ENCODE measurements around the gene CEP131. TPM values are rescaled to one million over a fixed set of nuclear protein-coding genes. Genes with fewer than 3 reads are reported as not detected.

Gene CEP131
- total RNA-seq, 1 donor from 2014 or later, result 35.1 TPM

- Mint-ChIP-seq H3K27ac (ENCODE audit: unreplicated experiment) (peak overlapping the region; percentile 100), H3K9me3 (ENCODE audit: unreplicated experiment) (peaks cover 28% of the 10 kb centered on the region), H3K36me3 (ENCODE audit: unreplicated experiment) (no peaks in the 10 kb centered on the region), H3K4me1 (ENCODE audit: low read depth, unreplicated experiment) (peaks cover 35% of the 10 kb centered on the region), H3K4me3 (ENCODE audit: unreplicated experiment) (peak overlapping the region; percentile 80), H3K27me3 (ENCODE audit: unreplicated experiment) (peaks cover 32% of the 10 kb centered on the region)
- TF ChIP-seq CTCF (IDR thresholded peaks at IDR 0.05; ENCODE audit: partially characterized antibody, unreplicated experiment), result no peak
- no peak for DNase-seq
Measured at GRCh38 chr17:81252326-81252986, 29.7 kb upstream of the CEP131 start.

DNA sequence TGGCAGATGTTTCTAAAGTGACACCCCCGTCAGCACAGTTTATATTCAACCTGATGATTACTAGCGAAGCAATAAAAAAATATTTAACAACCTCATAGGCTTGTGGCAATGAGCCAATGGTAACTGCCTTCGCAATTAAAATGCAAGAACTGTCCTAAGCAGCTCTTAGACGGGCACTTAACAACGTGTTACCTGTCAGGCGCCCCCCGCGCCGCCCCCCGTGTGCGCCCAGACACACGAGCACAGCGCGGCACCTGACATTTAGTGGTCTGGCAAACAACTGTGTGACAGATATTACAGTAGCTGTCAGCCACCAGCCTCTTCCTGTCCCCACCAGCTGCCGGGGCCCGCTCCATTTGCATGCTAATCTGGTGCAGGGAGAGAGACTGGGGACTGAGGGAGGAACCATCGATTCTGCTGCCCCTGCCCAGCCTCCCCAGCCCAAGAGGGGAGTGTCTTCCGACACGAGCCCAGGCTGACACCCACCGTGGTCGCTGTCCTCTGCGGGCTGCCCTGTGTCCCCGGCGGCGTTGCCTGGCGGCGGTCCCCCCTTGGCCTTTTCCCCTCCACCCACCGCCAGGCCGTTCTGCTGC lies 29.0 kb upstream of the CEP131 start:
- peak; percentile 83 for DNase-seq
- H3K9me3 Mint-ChIP-seq (ENCODE audit: unreplicated experiment), result peaks cover 29% of the 10 kb centered on the region
- H3K36me3 Mint-ChIP-seq (ENCODE audit: unreplicated experiment), result no peaks in the 10 kb centered on the region
- H3K4me1 Mint-ChIP-seq (ENCODE audit: low read depth, unreplicated experiment), result peaks cover 36% of the 10 kb centered on the region
- H3K27me3 Mint-ChIP-seq (ENCODE audit: unreplicated experiment), result peaks cover 35% of the 10 kb centered on the region
- peak overlapping the region; percentile 100 for H3K27ac Mint-ChIP-seq (ENCODE audit: unreplicated experiment)
- no peak for TF ChIP-seq CTCF (IDR thresholded peaks at IDR 0.05; ENCODE audit: partially characterized antibody, unreplicated experiment)
- peak overlapping the region; percentile 80 for H3K4me3 Mint-ChIP-seq (ENCODE audit: unreplicated experiment)

DNA sequence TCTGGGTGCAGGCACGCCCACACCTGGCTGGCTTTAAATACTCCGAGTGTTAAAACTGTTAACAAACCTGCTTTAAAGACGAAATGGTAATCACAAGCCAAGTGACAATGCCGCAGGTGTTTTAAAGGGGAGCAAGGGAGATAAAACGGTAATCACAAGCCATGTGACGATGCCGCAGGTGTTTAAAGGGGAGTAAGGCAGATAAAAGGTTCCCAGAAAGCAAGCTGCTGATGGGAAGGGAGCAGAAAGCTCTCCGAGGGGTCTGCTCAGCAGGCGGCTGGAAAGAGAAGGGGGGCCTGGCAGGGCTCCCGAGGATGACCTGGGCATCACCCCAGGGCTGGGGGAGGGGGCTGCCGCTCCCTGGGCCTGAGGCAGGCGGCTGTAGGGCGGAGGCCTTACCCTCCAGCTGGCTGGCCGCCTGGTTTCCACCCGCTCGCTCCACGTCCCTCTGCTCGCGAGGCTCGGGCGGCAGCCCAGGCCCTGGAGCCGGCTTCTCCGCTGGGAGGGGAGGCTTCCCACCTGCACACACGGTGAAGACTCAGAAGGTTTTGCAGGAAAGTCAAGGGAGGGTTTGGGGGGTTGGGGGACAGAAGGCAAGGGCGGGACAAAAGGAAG lies 28.4 kb upstream of the CEP131 start:
- DNase-seq, result peak; percentile 71
- peak overlapping the region; percentile 100 for H3K27ac Mint-ChIP-seq (ENCODE audit: unreplicated experiment)
- H3K4me3 Mint-ChIP-seq (ENCODE audit: unreplicated experiment), result peak overlapping the region; percentile 76
- peaks cover 30% of the 10 kb centered on the region for H3K9me3 Mint-ChIP-seq (ENCODE audit: unreplicated experiment)
- no peaks in the 10 kb centered on the region for H3K36me3 Mint-ChIP-seq (ENCODE audit: unreplicated experiment)
- peaks cover 37% of the 10 kb centered on the region for H3K4me1 Mint-ChIP-seq (ENCODE audit: low read depth, unreplicated experiment)
- no peak for TF ChIP-seq CTCF (IDR thresholded peaks at IDR 0.05; ENCODE audit: partially characterized antibody, unreplicated experiment)
- H3K27me3 Mint-ChIP-seq (ENCODE audit: unreplicated experiment), result peaks cover 36% of the 10 kb centered on the region

- H3K9me3 Mint-ChIP-seq (ENCODE audit: unreplicated experiment), result peaks cover 30% of the 10 kb centered on the region
- peaks cover 36% of the 10 kb centered on the region for H3K27me3 Mint-ChIP-seq (ENCODE audit: unreplicated experiment)
- H3K36me3 Mint-ChIP-seq (ENCODE audit: unreplicated experiment), result no peaks in the 10 kb centered on the region
- peak overlapping the region; percentile 92 for H3K27ac Mint-ChIP-seq (ENCODE audit: unreplicated experiment)
- peak overlapping the region; percentile 76 for H3K4me3 Mint-ChIP-seq (ENCODE audit: unreplicated experiment)
- no peak for TF ChIP-seq CTCF (IDR thresholded peaks at IDR 0.05; ENCODE audit: partially characterized antibody, unreplicated experiment)
- peaks cover 37% of the 10 kb centered on the region for H3K4me1 Mint-ChIP-seq (ENCODE audit: low read depth, unreplicated experiment)
- DNase-seq, result no peak
Measured at GRCh38 chr17:81250286-81251093, 27.7 kb upstream of the CEP131 start.
